GM18868 (cell line): ENCODE measurements around the gene CAPG.
"Not testable (repeated sequence)": the region's sequence is repeated elsewhere in the genome, so short reads cannot be mapped to it uniquely, and the experiment has no call there.

Experiments
- ATAC-seq: cut with Tn5 transposase; IDR thresholded peaks from one replicate; pipeline ENCODE4 v1.9.1; 2021; ENCODE audit warnings: mild to moderate bottlenecking, moderate library complexity; ENCODE audit not compliant: unreplicated experiment

Gene CAPG

GRCh38 chr2:85421260-85422071, 11.3 kb upstream of the CAPG start:
- ATAC-seq: no peak

- ATAC-seq: peak; percentile 62
These were observed 10.5 kb upstream of the CAPG start for GRCh38 chr2:85420536-85421259.

GRCh38 chr2:85419009-85419675, 9.0 kb upstream of the CAPG start:
- no peak for ATAC-seq

GRCh38 chr2:85418132-85419008, 8.2 kb upstream of the CAPG start, which contains the start of gene SH2D6:
Gene SH2D6, plus strand, starts transcription at chr2:85418714. Its CDS starts 10,752 bp downstream, at chr2:85429466.
- ATAC-seq: peak; percentile 78

GRCh38 chr2:85415980-85416650, 5.9 kb upstream of the CAPG start:
- ATAC-seq: no peak

DNA sequence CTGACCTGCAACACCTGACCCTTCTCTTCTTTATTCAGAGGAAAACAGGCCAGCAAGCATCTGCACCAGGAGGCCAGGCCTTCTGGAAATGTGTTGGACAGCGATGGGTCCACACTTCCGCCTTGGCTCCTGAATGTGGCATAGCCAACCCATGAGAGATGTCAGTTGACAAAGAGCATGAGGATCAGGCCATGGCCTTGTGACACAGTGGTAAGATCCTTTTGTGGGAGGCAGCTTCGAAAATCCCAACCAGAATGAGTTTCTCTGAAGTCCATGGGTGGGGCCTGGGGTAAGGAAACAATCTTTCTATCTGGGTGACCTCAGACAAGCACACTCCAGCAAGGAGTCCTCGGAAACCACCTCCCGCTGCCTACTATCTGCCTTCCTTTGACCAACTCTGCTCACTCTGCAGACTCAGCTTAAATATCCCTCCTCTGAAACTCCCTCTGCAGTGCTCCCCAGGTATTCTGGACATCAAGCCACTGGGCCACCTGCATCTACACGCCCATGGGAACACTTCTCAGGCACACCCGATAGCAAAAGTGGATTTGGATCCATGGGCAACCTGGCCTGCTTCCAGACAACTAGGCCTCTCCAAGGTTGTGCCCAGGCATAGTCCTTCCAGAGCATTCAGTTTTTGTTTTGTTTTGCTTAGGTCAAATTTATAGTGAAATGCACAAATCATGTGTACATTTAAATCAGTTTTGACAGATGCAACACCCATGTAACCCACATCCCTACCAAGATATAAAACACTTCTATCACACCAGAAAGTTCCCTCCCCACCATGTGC, 4.8 kb upstream of the CAPG start:
- no peak for ATAC-seq

- ATAC-seq: not testable (repeated sequence)
These were observed 4.2 kb upstream of the CAPG start for GRCh38 chr2:85414421-85414759.

DNA sequence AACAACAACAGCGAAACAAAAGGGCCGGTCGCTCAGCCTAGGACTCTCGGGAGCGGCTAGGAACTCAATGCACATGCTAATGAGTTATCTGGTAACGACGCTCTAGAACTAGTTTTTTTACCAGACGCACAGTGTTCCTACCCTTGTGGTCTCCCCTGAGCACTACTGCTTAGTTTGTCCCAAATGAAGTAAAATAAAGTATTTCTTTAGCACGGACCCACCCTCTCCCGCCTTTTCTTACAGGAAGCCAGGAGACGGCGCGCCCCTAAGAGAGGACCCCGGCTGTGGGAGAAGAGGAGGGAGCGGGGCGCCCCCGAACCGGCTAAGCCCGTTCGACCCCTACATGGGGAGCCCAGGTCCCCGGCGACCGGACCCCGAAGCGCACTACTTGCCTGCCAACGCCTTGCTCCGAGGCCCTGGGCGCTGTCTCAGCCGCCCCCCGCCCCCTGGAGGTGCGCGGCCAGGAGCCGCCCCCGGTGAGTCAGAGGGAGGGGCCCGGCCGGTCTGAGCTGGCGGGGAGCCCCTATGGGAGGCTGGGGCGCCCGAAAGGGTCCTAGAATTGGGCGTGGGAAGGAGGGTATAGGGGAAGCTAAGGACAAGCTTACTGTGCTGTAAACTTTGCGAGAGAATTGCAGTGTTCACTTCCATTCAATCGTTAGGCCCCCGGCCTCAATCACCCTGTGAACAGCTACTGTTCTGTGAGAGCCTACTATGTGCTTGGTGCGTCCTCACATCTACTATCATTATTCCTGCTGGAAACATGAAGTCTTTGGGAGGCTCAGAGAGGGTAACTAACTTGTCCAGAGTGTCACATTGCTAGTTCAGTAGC, 3.6 kb upstream of the CAPG start:
- peak; percentile 34 for ATAC-seq

- no peak for ATAC-seq
These were observed 1.2 kb upstream of the CAPG start for GRCh38 chr2:85411405-85411748.

DNA sequence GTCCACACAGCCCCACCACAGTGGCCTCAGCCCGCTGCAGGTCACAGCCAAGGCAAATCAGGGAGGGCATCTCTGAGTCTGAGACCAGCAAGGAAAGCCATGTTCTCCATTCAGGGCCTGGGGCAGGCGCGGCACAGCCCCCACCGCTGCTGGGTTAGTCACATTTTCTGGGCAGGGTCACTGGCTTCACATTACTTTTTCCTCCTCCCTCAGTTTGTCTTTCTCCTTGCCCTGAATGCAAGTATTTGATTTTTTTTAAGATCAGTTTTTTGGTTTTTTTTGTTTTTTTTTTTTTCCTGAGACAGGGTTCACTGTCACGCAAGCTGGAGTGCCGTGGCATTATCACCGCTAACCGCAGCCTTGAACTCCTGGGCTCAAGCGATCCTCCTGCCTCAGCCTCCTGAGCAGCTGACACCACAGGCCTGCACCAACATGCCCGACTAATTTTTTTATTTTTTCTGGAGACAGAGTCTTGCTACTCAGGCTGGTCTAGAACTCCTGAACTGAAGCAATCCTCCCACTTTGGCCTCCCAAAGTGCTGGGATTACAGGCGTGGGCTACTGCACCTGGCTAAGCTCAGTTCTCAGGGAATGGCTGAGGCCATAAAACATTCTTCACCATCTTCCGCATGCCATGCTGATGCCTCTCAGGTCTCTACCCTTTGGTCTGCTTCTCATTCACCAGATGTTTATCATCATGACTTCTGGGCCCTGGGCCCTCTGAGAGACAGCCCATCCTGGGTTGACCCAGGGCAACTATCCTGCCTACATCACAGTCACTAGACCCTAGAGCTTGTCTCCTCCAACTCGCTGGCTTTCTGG, 628 bp upstream of the CAPG start:
- no peak for ATAC-seq

GRCh38 chr2:85405201-85406059, 4.7 kb downstream of the CAPG start:
- ATAC-seq: peak; percentile 48

DNA sequence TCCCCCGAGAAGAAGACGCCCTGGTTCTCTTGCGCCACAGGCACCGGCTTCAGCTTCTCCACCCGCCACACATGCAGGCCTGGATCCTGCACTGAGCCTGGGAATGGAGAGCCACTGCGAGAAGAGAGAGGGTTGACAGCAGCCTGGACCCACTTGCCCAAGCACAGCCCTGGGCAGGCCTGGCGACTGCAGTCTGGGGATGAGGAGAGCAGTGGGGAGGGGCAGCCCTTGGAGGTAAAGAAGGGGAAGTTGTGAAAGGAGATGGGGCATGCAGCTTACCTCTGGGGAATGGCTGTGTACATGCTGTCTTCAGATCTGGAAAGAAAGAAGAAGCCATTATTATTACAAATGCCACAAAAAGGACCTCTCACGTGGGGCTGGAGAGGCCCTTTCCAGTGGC, 8.3 kb downstream of the CAPG start:
- no peak for ATAC-seq

DNA sequence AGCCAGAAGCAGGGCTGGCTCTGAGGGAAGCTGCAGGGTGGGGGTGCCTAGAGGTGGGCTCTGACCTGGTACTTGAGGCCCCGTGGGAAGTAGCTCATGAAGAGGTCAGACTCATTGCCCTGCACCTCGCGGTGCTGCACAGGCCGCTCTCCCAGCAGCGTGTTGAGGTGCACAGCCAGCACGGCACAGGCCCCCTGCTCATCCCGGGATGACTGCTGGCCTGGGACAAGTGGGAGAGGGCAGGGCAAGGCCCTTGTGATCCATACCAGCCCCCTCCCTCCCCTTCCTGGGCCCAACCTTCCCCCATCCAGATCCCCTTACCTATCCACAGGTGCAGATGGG, 8.7 kb downstream of the CAPG start:
- ATAC-seq: no peak

DNA sequence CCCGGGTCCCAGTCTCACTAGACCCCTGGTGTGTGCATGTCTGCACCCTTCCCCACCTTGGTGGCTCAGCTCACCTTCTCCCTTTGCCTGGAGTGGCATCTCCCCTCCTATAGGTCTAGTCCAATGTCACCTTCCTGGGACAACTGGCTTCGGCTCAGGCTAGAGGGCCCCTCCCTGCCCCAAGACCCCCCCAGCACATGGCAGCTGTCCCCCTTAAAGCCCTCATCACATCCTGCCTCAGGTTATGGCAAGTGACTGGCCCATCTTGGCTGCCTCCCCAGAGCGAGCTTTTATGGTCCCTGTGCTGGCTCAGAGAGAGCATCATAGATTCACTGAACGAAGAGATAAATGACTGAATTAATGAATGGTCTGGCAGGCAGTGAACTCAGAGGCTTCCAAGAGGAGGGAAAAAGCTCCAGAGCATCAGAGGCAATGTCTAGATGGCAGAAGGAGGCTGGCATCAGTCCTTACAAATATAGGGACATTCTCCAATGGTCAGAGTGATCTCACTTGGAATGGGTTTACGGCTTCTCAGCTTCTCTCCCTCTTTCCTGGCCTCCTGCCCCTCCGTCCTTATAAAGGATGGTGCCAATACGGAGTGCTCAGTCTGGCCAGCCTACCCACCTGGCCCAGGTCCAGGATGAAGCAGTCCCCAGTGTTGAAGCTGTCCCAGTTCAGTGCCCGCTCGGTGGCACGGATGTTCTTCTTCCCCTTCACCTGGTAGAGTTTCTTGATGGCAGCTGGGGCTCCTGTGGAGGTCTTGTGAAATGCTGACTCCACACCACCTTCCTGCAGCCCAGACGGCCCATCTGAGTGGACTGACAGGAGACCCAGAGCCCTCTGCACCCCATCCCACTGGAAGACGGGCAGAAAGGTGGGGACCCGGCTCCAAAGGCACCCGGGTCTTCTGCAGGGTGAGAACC, 9.4 kb downstream of the CAPG start:
- ATAC-seq: no peak

DNA sequence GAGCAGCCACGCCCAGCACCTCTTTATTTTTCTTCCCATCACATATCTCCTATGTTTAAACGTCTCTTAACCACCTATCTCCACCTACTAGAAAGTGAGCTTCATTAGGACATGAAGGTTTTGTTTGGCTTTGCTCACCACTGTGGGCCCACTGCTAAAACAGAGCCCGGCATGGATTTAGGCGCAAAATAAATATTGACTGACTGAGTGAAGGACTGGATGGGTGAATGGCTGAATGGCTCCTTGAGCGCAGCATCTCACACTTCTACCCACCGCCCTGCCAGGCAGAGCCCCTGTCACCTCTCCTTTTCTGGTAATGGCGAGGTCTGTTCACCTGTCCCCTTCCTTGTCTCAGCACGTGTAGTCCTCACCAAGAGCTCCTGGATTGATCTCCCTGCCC, 10.1 kb downstream of the CAPG start:
- ATAC-seq: no peak

DNA sequence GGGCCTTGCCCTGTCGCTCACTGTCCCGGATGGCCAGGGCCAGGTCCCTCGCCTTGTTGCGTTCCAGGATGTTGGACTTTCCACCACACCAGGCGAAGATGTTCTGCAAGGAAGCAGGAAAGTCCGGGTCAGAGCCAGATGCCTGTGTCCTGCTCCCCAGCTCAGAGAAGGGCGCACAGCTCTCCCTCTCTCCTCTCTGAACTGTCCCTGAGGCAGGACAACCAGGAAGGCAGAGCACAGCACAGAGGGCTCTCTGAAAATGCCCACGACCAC, 11.0 kb downstream of the CAPG start:
- no peak for ATAC-seq
